Measurements from ENCODE around the gene HDAC1.

The HDAC1 gene

DNA sequence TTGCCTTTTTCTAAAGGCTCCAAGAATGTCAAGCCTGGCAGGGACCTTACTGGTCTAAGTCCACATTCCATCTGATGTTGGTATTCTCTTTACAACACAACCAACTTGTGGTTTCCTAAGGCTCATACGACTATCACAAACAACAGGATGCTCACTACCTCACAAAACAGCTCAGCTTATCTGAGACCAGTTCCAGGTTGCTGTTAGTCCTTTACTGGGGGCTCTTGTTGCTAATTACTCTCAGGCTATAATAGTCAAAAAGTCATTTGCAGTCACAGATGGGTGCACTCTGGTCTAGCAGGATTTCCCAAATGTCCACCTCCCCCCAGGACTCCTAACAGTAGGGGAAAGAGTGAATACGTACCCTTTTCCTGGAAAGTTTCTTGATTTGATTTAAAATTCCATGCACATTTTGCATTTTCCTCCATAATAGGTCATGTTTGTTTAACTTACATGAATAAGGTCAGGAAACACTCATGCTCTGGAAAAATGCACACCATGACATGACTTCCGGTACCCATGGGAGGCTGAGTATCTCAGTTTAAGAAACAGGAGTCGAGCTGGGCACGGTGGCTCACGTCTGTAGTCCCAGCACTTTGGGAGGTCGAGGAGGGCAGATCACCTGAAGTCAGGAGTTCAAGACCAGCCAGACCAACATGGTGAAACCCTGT is 24.8 kb upstream of the HDAC1 start:
- TF ChIP-seq CTCF (conservative IDR thresholded peaks at IDR 0.05; ENCODE audit: low read depth, low read length), result no peak
- H3K4me3 ChIP-seq (ENCODE audit: low read depth, low read length), result no peak overlapping the region
- DNase-seq (ENCODE audit: low read depth), result peak; percentile 64

DNA sequence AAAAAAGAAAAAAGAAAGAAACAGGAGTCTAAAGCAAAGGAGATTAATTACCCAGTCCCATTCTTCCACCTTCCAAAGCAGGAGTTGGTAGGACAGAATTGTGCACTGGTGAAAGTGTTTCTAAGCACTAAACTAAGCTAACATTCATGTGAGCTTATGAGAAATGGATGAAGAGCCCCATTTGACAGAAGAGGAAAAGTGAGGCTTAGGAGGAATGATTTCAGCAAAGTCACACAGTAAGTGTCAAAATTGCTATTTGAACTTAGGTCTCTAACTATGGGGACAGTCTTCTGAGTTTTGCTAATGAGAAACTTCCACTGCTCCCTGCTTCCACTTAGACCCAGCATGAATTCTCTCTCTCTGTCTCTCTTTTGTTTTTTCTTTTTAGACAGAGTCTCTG is 22.1 kb upstream of the HDAC1 start:
- no peak overlapping the region for H3K4me3 ChIP-seq (ENCODE audit: low read depth, low read length)
- TF ChIP-seq CTCF (conservative IDR thresholded peaks at IDR 0.05; ENCODE audit: low read depth, low read length), result no peak
- DNase-seq (ENCODE audit: low read depth), result no peak

DNA sequence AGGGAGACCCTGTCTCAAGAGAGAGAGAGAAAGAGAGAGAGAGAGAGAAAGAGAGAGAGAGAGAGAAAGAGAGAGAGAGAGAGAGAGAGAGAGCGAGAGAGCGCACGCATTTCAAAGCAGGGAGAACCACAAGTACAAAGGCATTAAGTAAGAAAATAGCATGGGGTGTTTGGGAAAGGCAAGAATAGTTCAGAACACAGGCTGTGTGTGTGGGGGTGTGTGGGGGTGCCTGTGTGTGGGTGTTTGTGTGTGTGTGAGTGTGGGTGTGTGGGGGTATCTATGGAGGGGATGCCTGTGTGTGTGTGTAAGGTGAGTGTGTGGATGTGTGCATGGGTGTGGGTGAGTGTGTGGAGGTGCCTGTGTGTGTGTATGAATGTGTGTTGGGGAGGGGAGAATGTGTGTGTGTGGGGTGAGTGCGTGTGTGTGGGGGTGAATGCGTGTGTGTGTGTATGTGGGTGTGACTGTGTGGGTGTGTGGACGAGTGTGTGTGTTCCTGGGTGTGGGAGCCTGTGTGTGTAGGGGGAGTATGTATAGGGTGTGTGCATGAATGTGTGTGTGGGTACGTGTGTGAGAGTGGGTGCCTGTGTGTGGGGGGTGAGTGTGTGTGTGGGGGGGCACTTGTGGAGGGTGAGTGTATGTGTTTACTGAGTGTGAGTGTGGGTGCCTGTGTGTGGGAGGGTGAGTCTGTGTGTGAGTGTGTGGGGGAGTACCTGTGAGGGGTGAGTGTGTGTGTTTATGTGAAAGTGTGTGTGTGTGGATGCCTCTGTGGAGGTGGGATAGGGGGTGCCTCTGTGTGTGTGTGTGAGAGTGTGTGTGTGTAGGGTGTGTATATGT is 19.1 kb upstream of the HDAC1 start:
- DNase-seq (ENCODE audit: low read depth), result no peak
- no peak for TF ChIP-seq CTCF (conservative IDR thresholded peaks at IDR 0.05; ENCODE audit: low read depth, low read length)
- H3K4me3 ChIP-seq (ENCODE audit: low read depth, low read length), result no peak overlapping the region

DNA sequence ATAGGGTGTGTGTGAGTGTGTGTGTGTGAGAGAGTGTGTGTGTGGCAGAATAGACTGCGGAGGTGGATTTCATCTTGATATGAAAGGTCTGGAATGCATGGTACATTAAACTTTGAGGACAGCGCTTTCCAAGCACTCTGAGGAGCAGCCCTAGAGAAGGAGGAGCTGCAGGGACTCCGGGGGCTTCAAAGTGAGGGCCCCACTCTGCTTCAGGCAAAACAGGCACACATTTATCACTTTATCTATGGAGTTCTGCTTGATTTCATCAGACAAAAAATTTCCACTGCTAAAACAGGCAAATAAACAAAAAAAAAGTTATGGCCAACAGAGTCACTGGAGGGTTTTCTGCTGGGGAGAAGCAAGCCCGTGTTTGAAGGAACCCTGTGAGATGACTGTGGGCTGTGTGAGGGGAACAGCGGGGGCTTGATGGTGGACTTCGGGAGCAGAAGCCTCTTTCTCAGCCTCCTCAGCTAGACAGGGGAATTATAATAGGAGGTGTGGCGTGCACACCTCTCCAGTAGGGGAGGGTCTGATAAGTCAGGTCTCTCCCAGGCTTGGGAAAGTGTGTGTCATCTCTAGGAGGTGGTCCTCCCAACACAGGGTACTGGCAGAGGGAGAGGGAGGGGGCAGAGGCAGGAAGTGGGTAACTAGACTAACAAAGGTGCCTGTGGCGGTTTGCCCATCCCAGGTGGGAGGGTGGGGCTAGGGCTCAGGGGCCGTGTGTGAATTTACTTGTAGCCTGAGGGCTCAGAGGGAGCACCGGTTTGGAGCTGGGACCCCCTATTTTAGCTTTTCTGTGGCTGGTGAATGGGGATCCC is 18.3 kb upstream of the HDAC1 start:
- no peak for DNase-seq (ENCODE audit: low read depth)
- TF ChIP-seq CTCF (conservative IDR thresholded peaks at IDR 0.05; ENCODE audit: low read depth, low read length), result no peak
- H3K4me3 ChIP-seq (ENCODE audit: low read depth, low read length), result no peak overlapping the region

GRCh38 chr1:32274646-32275340 is 17.1 kb upstream of the HDAC1 start:
- no peak for DNase-seq (ENCODE audit: low read depth)
- no peak overlapping the region for H3K4me3 ChIP-seq (ENCODE audit: low read depth, low read length)
- no peak for TF ChIP-seq CTCF (conservative IDR thresholded peaks at IDR 0.05; ENCODE audit: low read depth, low read length)

GRCh38 chr1:32275424-32275823 is 16.5 kb upstream of the HDAC1 start:
- peak; percentile 45 for DNase-seq (ENCODE audit: low read depth)
- H3K4me3 ChIP-seq (ENCODE audit: low read depth, low read length), result peak overlapping the region; percentile 17
- TF ChIP-seq CTCF (conservative IDR thresholded peaks at IDR 0.05; ENCODE audit: low read depth, low read length), result no peak

All from choroid plexus epithelial cell (primary cell).